BJ (cell line): ENCODE results near the gene ATP7B. TPM values are rescaled to one million over a fixed set of nuclear protein-coding genes. Genes with fewer than 3 reads are reported as not detected.
"Not testable (repeated sequence)": the region's sequence is repeated elsewhere in the genome, so short reads cannot be mapped to it uniquely, and the experiment has no call there.

Experiments used
- CTCF ChIA-PET: fragments of 350-600 bp; formaldehyde crosslinking; extraction: SDS; loops from one replicate; lab custom pipeline; 2021; ENCODE audit warnings: antibody characterized with exemption, inconsistent platforms; lab: Yijun Ruan, JAX
- POLR2A ChIA-PET: fragments of 300-600 bp; sonication (Branson Sonifier 250); formaldehyde crosslinking; extraction: SDS; loops from one replicate; lab custom pipeline; 2021; ENCODE audit warnings: antibody characterized with exemption; lab: Charles Lee
- DNase-seq: peaks from one replicate; pipeline ENCODE4 v3.0.0-alpha.2; 2011; ENCODE audit warnings: low read depth
- H3K27me3 ChIP-seq: 2 replicates; pipeline ENCODE4 v1.6.0; 2011; ENCODE audit warnings: low read length; ENCODE audit not compliant: control insufficient read depth, insufficient read depth
- H3K36me3 ChIP-seq: 2 replicates; pipeline ENCODE4 v1.5.1; 2011; ENCODE audit warnings: low read length; ENCODE audit not compliant: control insufficient read depth, insufficient read depth
- H3K4me3 ChIP-seq: 2 replicates; pipeline ENCODE4 v1.5.1; 2011; ENCODE audit warnings: low read depth, mild to moderate bottlenecking, control low read depth, low read length
- polyA plus RNA-seq: library from polyadenylated mRNA; depleted of rRNA; stranded (reverse); fragments of >200 nt; gene quantifications from 2 replicates; pipeline ENCODE4 v1.2.3, GENCODE V29; 2011
- TF ChIP-seq, protein P1 (sequence below): IDR thresholded peaks from 2 replicates; pipeline ENCODE4 v1.5.1; 2011; ENCODE audit warnings: low read depth, mild to moderate bottlenecking, control low read depth, inconsistent platforms, low read length, moderate library complexity; ENCODE audit not compliant: insufficient read depth

The ATP7B gene
- polyA plus RNA-seq, 1 experiment: 2.5 TPM

DNA sequence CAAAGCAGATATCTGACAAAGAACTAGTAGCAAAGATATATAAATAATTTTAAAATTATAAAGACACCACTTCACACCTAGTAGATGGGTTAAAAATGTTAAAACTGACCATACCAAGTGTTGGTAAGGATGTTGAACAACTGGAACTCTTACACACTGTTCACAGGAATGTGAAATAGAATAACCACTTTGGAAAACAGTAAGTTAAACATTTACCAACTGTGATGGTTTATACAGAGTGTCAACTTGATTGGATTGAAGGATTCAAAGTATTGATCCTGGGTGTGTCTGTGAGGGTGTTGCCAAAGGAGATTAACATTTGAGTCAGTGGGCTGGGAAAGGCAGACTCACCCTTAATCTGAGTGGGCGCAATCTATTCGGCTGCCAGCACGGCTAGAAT lies 32.4 kb upstream of the ATP7B start:
- Histone ChIP-seq H3K4me3 (no peak overlapping the region), H3K27me3 (no peaks in the 10 kb centered on the region), H3K36me3 (no peaks in the 10 kb centered on the region)
- TF ChIP-seq, protein P1, sequence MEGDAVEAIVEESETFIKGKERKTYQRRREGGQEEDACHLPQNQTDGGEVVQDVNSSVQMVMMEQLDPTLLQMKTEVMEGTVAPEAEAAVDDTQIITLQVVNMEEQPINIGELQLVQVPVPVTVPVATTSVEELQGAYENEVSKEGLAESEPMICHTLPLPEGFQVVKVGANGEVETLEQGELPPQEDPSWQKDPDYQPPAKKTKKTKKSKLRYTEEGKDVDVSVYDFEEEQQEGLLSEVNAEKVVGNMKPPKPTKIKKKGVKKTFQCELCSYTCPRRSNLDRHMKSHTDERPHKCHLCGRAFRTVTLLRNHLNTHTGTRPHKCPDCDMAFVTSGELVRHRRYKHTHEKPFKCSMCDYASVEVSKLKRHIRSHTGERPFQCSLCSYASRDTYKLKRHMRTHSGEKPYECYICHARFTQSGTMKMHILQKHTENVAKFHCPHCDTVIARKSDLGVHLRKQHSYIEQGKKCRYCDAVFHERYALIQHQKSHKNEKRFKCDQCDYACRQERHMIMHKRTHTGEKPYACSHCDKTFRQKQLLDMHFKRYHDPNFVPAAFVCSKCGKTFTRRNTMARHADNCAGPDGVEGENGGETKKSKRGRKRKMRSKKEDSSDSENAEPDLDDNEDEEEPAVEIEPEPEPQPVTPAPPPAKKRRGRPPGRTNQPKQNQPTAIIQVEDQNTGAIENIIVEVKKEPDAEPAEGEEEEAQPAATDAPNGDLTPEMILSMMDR: no peak
- no peak for DNase-seq
- ChIA-PET POLR2A (no interaction called here), CTCF (no interaction called here)

DNA sequence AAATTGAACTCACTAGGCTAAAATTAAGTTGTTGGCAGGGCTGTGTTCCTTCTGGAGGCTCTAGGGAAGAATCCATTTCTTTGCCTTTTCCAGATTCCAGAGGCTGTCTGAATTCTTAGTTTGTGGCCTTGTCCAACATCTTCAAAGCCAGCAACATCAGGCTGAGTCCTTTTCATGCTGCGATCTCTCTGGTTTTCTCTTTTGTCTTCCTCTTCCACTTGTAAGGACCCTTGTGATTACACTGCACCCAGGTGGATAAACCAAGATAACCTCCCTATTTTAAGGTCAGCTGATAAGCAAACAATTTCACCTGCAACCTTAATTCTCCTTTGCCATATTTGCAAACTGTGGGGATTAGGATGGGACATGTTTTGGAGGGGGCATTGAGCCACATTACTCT lies 24.8 kb upstream of the ATP7B start:
- TF ChIP-seq, protein P1: no peak
- no peak for DNase-seq
- Histone ChIP-seq H3K27me3 (no peaks in the 10 kb centered on the region), H3K4me3 (no peak overlapping the region), H3K36me3 (no peaks in the 10 kb centered on the region)
- POLR2A ChIA-PET: no interaction called here
- CTCF ChIA-PET: no interaction called here

DNA sequence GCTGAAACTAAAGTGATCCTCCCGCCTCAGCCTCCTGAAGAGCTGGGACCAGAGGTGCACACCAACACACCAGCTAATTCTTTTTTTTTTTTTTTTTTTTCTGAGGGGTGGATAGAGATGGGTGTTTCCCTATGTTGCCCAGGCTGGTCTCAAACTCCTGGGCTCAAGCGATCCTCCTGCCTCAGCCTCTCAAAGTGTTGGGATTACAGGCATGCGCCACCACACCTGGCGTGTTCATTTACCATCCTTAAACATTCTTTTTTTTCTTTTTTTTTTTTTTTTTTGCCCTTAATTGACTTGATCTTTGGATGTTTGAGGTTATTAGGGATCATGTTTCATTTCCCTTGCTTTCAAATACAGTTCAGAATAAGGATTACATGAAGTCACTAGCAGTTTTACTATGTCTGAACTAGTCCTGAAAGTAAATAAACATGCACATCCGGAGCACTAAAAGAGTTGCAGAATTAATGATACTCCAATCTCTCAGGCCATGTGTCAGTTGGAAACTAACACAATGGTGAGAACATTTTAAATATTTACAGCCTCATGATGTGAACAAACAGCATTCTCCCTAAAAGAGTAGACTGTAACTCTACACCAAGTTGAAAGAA lies 23.5 kb upstream of the ATP7B start:
- TF ChIP-seq, protein P1: no peak
- Histone ChIP-seq H3K27me3 (no peaks in the 10 kb centered on the region), H3K4me3 (no peak overlapping the region), H3K36me3 (no peaks in the 10 kb centered on the region)
- DNase-seq: no peak
- CTCF ChIA-PET: no interaction called here
- POLR2A ChIA-PET: no interaction called here

DNA sequence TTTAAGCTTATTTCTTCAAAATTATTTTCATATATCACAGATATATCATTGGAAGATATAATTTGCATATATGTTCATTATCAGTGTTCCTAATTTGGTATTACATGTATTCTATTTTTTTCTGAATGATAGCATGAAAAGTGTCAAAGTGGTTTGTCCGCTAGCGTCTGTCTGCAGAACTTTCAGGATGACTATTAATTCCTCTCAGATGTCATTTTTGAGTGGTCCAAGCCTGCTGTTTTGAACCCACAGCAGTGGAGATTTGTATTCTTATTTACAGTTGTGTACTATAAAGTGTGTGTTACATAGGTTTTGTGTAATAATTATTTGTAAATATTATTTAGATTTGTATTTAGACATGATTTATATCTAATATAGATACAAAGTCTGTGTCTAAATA lies 21.8 kb upstream of the ATP7B start:
- DNase-seq: no peak
- POLR2A ChIA-PET: no interaction called here
- CTCF ChIA-PET: no interaction called here
- TF ChIP-seq, protein P1: no peak
- H3K27me3 ChIP-seq: no peaks in the 10 kb centered on the region
- 0 out of 2 replicates have a peak, but pooled peaks cover 2% of the 10 kb centered on the region for H3K36me3 ChIP-seq
- H3K4me3 ChIP-seq: no peak overlapping the region

DNA sequence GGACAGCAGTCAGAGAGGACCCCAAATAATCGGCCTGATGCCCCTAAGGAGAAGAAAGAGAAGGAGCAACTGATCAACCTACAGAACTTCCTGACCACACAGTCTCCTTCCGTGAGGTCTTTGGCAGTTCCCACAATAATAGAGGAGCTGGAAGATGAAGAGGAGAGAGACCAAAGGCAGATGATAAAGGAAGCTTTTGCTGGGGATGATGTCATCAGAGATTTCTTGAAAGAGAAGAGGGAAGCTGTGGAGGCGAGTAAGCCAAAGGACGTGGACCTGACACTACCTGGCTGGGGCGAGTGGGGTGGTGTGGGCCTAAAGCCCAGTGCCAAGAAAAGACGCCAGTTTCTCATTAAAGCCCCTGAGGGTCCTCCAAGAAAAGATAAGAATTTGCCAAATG lies 19.2 kb upstream of the ATP7B start:
- DNase-seq, H3K27me3 ChIP-seq, POLR2A ChIA-PET, H3K4me3 ChIP-seq, H3K36me3 ChIP-seq: not testable (repeated sequence)
- CTCF ChIA-PET: interaction anchor here (1.9 kb wide), 1 partner anchor 9 kb away, joined by 4 read pairs; no protein-coding TSS in a partner anchor

DNA sequence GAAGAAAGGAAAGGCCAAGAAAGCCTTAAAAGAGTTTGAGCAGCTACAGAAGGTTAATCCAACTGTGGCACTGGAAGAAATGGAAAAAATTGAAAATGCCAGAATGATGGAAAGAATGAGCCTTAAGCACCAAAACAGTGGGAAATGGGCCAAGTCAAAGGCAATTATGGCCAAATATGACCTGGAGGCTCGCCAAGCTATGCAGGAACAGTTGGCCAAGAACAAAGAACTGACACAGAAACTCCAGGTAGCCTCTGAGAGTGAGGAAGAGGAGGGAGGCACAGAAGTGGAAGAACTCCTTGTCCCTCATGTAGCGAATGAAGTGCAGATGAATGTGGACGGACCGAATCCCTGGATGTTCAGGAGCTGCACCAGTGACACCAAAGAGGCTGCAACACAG lies 18.3 kb upstream of the ATP7B start:
- TF ChIP-seq, protein P1: no peak
- H3K27me3 ChIP-seq: no peaks in the 10 kb centered on the region
- H3K4me3 ChIP-seq: no peak overlapping the region
- POLR2A ChIA-PET: no interaction called here
- DNase-seq: no peak
- H3K36me3 ChIP-seq: 0 out of 2 replicates have a peak, but pooled peaks cover 2% of the 10 kb centered on the region
- CTCF ChIA-PET: interaction anchor here (0.6 to 1.9 kb wide), 3 partner anchors 8 to 111 kb away, joined by 3 to 4 read pairs (median 3); no protein-coding TSS in a partner anchor
